ENCODE results near the gene FNDC5. TPM values are rescaled to one million over a fixed set of nuclear protein-coding genes. Genes with fewer than 3 reads are reported as not detected.

Gene FNDC5
- total and polyA plus RNA-seq, 2 experiments from 2014 or later, result 1.0 to 1.7 TPM

- Mint-ChIP-seq H3K4me3 (no peak overlapping the region), H3K4me1 (peaks cover 12% of the 10 kb centered on the region), H3K27ac (no peak overlapping the region), H3K36me3 (ENCODE audit: low read depth) (peaks cover 8% of the 10 kb centered on the region; the same call in 1 of the 3 replicates), H3K9me3 (peaks cover 5% of the 10 kb centered on the region; the same call in 2 of the 3 replicates), H3K27me3 (ENCODE audit: insufficient read depth, low read depth, poor library complexity) (peaks cover 38% of the 10 kb centered on the region)
- Histone ChIP-seq H3K79me2 (replicated peaks; ENCODE audit: insufficient read depth) (no peaks in the 10 kb centered on the region), H3K4me1 (ENCODE audit: insufficient read depth) (peaks cover 10% of the 10 kb centered on the region; the same call in 1 of the 2 replicates), H3K9me2 (ENCODE audit: insufficient read depth) (no peaks in the 10 kb centered on the region), H3K36me3 (ENCODE audit: insufficient read depth) (no peaks in the 10 kb centered on the region), H3K27ac (ENCODE audit: low read depth) (no peak overlapping the region), H3K27me3 (ENCODE audit: insufficient read depth) (peaks cover 43% of the 10 kb centered on the region), H4K20me1 (replicated peaks; ENCODE audit: insufficient read depth) (no peaks in the 10 kb centered on the region; the same call in 1 of the 2 replicates), H2AFZ (no peak overlapping the region), H3F3A (replicated peaks; ENCODE audit: low read depth) (peaks cover 7% of the 10 kb centered on the region; the same call in 1 of the 2 replicates), H3K4me2 (0 out of 2 replicates have a peak overlapping the region, but pooled peaks have one; percentile 94), H3K4me3 (no peak overlapping the region)
- no peak for ATAC-seq
- DNase-seq (ENCODE audit: low spot score), result no peak
- TF ChIP-seq ZNF331 (CRISPR knock-in tag; IDR thresholded peaks at IDR 0.05; ENCODE audit: low read depth) (no peak), CREB1 (CRISPR knock-in tag; IDR thresholded peaks at IDR 0.05; ENCODE audit: low read depth) (no peak), STAT1 (IDR thresholded peaks at IDR 0.05; ENCODE audit: unreplicated experiment) (no peak), CTCF (conservative IDR thresholded peaks at IDR 0.05; ENCODE audit: low read depth in 2 of 2) (no peak), NANOG (IDR thresholded peaks at IDR 0.05; ENCODE audit: borderline replicate concordance) (no peak), ZNF114 (CRISPR knock-in tag; IDR thresholded peaks at IDR 0.05) (no peak), EZH2phosphoT487 (IDR thresholded peaks at IDR 0.05; ENCODE audit: unreplicated experiment) (no peak), ZNF462 (CRISPR knock-in tag; IDR thresholded peaks at IDR 0.05) (no peak), EZH2 (IDR thresholded peaks at IDR 0.05; ENCODE audit: low read depth, unreplicated experiment) (no peak), POLR2AphosphoS5 (IDR thresholded peaks at IDR 0.05; ENCODE audit: low read depth) (no peak), JUNB (IDR thresholded peaks at IDR 0.05; ENCODE audit: unreplicated experiment) (no peak)
- TF ChIP-seq, protein P1, sequence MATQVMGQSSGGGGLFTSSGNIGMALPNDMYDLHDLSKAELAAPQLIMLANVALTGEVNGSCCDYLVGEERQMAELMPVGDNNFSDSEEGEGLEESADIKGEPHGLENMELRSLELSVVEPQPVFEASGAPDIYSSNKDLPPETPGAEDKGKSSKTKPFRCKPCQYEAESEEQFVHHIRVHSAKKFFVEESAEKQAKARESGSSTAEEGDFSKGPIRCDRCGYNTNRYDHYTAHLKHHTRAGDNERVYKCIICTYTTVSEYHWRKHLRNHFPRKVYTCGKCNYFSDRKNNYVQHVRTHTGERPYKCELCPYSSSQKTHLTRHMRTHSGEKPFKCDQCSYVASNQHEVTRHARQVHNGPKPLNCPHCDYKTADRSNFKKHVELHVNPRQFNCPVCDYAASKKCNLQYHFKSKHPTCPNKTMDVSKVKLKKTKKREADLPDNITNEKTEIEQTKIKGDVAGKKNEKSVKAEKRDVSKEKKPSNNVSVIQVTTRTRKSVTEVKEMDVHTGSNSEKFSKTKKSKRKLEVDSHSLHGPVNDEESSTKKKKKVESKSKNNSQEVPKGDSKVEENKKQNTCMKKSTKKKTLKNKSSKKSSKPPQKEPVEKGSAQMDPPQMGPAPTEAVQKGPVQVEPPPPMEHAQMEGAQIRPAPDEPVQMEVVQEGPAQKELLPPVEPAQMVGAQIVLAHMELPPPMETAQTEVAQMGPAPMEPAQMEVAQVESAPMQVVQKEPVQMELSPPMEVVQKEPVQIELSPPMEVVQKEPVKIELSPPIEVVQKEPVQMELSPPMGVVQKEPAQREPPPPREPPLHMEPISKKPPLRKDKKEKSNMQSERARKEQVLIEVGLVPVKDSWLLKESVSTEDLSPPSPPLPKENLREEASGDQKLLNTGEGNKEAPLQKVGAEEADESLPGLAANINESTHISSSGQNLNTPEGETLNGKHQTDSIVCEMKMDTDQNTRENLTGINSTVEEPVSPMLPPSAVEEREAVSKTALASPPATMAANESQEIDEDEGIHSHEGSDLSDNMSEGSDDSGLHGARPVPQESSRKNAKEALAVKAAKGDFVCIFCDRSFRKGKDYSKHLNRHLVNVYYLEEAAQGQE (IDR thresholded peaks at IDR 0.05; ENCODE audit: unreplicated experiment), result no peak
- TF ChIP-seq, protein P2, sequence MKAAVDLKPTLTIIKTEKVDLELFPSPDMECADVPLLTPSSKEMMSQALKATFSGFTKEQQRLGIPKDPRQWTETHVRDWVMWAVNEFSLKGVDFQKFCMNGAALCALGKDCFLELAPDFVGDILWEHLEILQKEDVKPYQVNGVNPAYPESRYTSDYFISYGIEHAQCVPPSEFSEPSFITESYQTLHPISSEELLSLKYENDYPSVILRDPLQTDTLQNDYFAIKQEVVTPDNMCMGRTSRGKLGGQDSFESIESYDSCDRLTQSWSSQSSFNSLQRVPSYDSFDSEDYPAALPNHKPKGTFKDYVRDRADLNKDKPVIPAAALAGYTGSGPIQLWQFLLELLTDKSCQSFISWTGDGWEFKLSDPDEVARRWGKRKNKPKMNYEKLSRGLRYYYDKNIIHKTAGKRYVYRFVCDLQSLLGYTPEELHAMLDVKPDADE (IDR thresholded peaks at IDR 0.05), result no peak
Measured at GRCh38 chr1:32894681-32895080, 24.0 kb upstream of the FNDC5 start.

Data from GM23338 (cell line).